NK-92 (cell line): Measurements from ENCODE around the gene MATR3.

ENCODE experiments used
- DNase-seq: peaks from one replicate; lab custom pipeline; 2025; ENCODE audit not compliant: unreplicated experiment; lab: John Stamatoyannopoulos, UW

MATR3 gene

DNA sequence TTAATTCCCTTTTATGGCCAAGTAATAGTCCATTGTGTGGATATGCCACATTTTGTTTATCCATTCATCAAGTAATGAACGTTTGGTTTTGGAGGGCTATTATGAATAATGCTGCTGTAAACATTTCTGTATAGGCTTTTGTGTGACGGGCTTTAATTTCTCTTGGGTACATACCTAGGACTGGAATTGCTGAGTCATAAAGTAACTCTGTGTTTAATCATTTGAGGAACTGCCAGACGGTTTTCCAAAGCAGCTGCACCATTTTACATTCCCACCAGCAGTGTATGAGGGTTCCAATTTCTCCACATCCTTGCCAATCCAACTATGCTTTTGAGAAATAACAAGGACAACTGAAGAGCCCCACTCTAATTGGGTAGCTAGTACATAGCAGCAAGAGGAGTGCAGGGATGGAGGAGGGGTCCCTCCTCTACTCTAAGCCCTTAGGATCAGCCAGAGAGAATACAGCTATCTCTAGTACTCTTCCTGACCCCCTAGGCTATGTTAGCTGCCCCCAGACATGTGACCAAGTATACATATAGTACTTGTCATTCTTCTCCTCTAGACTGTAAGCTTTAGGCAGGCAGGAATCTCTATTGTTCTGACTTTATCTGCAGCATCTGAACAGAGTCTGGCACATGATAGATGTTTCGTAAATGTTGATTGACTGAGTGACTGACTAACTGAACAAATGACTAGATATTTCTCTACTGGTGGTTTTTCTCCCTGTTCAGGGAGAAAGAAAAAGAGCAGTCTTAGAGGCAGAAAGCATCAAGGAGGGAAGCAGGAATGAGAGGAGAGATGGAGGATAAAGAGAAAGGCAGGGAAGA lies 22.1 kb upstream of the MATR3 start:
- no peak for DNase-seq

DNA sequence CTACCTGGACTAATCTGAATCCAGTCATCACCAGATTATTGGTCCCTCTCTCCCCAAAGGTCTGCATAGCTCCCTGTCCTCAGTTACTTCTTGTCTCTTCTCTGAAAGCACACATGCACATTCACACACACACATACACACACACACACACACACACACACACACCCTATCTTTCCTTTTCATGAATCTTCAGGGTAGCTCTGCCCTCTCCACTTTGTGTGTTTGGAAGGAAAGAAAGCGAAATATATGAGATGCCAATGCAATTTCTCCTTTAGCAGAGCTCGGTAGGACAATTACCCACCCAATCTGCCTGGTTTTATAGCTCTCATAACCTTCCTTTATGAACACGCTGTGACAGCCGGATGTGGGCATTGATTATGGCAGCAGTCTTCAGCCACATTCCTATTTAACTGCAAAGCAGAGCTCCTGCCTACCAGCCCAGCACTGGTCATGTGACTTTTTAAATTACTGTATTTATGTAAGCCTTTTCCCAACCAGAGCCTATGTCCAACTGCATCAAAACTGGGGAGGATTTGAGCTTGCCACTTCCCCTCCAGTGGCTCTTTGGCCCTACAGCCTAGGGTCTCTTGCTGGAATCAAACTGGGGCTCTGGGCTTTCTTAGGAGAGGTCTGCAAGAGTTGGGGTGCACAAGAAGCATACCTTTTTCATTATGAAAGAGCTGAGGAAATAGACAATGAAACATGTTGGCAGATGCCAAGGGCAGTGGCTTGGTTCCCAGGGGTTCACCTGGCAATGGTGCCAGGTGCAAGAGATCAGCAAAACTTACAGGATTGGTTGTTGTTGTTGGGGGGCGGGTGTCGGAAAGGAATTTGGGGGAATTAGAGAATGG lies 20.8 kb upstream of the MATR3 start:
- DNase-seq = no peak

DNA sequence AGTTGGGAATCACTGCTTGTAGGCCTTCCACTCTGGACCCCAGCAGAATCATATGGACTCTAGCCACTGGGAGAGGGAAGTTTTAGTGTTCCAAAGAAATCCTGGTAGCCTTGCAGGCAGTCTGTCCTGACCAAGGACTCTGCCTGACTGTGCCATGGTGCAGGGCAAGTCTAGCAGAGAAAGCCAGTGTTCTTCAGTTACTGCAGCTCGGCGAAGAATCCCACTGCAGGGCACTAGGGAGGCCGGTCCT lies 20.3 kb upstream of the MATR3 start:
- no peak for DNase-seq

DNA sequence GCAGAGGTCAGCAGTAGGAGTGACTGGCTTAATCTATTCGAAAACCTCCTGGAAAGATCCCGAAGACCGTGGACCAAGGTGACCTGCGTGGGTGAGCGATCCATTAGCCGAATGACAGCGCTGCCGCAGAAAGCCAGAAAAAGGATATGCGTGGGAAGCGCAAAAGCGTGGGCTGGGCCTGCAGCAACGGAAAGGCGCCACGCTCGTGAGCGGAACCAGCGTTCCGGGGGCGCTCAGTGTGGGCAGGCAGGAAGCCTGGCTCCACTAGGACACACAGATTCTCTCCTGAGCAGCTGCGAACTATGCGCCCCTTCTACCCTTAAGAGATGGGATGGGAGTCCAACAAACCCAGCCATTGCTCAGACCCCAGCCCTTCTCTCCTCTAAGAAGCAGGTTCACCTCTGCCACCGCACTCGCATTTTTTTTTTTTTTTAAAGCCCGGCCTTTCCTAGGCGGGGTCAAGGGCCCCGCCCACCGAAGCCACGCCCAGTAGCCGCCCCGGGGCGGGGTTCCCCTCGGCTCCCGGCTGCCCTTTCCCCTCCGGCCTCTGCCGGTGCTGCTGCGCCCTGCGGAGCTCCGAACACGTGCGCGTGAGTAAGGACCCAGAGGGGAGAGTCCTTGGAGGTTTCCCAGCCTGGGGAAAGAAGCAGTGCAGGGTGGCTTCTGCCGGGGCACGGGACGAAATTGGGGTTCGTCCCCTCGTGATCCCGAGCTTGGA lies 19.8 kb upstream of the MATR3 start:
- DNase-seq = no peak

DNA sequence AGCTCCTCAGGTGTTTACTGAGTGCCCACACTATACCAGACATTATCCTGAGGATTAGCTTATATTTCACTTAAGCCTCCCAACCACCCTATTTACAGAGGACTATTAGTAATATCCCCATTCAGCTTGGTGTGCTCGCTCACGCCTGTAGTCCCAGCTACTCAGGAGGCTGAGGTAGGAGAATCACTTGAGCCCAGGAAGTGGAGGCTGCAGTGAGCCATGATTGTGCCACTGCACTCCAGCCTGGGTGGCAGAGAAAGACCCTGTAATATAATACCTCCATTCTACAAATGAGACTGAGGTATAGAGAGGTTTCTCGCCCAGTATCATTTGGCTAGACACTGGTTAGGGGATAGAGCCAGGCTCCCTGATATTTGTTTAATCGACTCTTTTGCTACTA lies 18.0 kb upstream of the MATR3 start:
- DNase-seq = no peak

DNA sequence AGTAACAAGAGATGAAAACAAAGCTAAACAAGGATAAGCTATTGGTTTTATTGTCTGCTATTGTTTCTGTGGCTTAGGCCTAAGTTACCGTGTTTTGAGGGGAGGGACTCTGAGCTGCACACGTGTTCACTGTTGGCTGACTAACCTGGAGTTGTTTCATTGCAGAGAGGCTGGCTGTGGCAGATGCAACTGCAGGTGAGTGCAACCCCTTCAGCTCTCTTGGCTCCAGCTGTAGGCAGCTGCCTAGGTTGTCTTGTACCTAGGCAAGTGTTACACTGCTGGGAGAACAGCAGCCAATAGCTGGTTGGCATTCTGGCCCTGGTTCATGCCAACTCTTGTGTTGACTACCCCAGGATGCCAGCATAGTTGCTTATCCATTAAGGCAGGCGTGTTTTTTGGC lies 17.6 kb upstream of the MATR3 start:
- no peak for DNase-seq

DNA sequence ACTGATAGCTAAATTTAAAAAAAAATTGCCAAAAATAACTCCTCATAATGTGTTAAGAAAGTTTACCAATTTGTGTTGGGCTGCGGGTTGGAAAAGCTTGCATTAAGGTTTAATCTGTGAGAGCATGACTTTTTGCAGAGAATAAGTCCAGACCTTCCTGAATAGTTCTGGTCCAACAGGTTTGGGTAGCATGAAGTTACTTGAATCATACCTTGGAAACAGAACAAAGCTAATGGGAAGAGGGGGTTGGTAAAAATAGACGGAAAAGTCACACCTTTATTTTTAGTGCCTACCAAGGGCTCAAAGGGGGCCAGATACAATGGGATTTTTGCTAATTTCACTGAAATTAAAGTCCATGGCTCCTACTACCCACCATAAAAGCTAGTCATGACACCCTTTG lies 17.1 kb upstream of the MATR3 start:
- DNase-seq = no peak

DNA sequence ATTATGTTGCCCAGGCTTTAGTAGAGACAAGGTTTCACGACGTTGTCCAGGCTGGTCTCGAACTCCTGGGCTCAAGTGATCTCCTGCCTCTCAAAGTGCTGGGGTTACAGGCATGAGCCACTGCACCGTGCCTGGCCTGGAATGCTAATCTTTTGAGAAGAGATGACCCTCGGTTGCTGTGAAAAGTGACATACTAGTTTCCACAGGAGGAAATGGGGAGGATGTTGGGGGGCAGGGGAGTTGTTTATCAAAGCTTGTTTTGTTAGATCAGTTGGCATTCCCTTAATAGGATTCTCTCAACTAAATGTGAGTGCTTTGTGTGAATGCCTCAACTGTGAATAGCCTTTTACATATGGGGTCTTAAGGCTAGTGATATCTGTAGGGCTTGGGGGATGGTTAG lies 16.4 kb upstream of the MATR3 start:
- DNase-seq = no peak

DNA sequence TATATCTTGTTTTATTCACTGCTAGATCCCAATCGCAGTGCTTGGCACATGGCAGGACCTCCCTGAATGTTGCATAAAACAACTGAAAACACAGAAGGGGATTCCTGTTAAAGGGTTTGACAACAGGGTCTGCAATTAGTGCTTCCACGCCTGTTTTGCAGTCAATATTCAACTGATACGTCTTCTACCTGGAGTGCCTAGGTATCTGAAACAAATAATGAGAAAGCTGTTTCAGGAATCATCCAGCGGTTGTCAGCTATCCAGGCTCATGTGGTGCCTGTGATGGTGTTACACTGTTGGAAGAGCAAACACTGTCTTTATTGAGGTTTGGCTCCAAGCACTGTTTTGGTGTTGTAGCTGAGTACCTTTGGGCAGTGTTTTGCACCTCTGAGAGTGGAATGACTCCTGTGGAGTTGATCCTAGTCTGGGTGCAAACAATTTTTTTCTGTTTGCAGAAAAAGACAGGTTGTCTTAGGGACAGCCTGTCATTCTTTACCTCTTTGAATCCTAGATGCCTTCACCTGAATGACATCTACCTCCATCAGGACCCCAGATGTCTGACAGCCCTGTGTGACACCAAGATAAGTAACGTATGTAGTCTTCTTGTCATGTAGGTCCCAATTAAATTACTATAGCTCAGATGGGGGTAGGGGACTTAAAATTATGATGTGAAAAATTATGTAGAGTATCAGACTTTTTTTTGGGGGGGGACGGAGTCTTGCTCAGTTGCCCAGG lies 14.8 kb upstream of the MATR3 start:
- DNase-seq = no peak

DNA sequence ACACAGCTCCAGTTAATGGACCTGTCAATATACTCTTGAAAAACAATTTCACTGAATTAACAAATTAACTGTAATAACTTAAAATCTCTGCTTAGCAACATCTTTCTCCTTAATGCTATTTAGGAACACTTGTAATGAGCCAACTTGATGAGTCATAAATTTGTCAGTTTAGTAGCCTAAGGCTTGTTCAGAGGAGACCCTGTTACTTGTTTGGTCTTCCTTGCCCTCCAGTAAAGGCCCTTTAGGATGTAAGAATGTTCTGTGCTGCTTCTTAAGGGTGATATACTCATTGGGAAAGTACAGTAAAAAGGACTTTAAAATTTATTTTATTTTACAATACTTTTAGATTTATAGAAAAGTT lies 11.4 kb upstream of the MATR3 start:
- no peak for DNase-seq

DNA sequence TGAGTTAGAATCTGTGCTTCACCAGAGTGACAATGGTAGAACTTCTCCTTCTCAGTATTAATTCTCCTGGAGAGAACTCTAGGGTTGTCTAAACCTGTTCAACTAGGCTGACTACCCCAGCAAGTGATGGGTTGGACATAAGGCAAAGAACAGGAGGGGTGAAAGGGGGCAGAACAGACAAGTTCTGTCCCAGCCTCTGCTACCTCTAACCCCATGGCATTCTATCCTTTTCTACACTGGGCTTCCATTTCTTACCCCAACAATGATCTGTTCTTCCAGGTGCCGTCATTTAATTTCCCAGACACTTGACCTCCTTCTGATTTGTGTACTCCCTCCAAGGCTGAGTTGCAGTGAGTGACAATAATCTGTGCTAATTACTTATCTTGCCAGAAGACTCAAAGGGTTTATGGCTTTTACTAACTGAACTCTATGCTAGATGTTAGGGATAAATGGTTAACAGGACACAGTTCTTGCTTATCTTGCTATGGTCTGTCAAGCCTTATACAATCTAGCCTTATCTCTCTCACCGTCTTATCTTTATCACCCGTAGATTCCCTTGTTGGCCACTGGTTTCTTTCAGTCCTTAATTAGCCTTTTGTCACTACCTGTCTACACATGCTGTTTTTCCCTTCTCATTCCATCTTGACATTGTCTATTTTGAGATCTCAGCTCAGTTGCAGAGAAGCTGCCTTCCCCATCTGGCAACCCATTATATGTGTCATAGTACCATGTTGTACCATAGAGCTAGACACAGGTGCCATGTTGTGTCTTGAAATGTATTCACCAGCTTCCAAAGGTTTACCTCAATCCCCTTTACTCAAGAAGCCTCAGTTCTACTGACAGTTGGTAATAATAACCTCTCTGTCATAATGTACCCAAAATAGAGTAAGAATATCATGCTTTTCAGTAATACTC lies 10.0 kb upstream of the MATR3 start:
- no peak for DNase-seq

DNA sequence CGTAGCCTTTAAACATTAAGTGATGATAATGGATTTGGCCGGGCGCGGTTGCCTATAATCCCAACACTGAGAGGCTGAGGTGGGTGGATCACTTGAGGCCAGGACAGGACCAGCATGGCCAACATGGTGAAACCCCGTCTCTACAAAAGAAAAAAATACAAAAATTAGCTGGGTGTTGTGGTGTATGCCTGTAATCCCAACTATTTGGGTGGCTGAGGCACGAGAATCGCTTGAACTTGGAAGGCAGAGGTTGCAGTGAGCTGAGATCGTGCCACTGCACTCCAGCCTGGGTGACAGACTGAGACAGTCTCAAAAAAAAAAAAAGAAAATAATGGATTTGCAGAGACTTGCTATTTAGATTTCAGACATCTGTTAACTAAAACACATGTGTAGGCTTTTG lies 9.2 kb upstream of the MATR3 start:
- no peak for DNase-seq

DNA sequence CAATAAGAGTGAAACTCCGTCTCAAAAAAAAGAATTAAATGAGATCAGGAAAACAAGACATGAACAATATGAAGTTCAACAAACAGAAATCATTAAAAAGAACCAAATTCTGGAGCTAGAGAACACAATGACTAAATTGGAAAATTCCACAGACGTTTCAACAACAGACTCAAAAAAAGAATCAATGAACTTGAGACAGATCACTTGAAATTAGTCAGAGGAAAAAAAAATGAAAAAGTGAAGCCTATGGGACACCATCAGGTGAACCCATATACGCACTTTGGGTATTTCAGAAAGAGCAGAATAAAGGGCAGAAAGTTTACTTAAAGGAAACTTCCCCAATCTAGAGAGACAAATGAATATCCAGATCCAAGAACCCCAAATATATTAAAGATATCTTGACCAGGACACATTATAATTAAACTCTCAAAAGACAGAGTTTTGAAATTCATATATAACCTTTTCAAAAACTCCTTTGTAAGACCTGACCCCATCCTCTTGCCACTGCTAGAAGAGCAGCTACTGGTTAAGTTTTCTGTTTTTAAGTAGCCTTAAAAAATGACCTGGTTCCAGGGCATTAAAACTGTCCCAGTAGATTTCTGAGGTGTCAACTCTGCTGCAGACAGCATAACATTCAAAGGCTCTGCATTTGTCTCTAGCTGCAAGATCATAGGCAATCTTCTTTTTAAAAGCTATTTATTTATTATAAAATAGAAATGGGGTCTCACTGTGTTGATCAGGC lies 7.7 kb upstream of the MATR3 start:
- DNase-seq = no peak

DNA sequence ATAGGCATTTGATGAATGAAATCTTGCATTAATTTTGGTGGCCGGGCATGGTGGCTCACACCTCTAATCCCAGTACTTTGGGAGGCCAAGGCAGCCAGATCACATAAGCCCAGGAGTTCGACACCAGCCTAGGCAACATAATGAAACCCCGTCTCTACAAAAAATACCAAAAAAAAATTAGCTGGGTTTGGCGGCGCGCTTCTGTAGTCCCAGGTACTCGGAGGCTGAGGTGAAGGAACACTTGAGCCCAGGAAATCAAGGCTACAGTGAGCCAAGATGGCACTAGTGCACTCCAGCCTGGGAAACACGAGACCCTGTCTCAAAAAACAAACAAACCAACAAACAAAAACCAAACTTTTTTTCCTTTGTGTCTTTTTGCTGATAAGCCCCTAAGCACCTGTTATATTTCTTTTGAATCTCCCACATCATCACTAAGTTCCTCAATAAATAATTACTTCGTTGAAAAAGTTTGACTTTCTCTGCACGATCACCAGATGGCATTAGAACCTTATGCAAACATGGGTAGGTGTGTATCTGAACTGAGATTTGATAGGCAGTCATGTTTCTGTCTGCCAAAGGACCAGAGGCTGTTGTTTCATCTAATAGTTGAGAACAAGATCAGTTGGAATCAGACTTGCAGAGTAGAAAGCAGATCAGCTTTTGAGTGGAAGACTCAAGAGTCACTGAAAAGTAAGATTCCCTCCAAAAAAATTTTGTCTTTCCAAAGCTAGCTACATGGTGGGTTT lies 5.5 kb upstream of the MATR3 start:
- DNase-seq = no peak

DNA sequence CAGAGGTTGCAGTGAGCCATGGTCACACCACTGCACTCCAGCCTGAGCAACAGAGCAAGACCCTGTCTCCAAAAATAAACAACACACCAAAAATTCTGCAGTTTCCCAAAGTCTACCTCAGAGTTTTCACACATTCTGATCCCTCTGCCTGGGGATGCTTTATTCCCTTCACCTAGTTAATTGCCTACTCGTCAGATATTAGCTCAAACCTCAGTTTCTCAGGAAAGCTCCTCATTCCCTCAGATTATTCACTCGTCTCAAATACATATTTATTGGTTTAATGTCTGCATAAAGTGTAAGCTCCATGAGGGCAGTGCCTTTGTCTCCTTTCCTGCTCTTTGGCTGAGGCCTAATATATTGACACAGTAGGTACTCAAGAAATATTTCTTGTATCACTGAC lies 2.5 kb upstream of the MATR3 start:
- DNase-seq = no peak

DNA sequence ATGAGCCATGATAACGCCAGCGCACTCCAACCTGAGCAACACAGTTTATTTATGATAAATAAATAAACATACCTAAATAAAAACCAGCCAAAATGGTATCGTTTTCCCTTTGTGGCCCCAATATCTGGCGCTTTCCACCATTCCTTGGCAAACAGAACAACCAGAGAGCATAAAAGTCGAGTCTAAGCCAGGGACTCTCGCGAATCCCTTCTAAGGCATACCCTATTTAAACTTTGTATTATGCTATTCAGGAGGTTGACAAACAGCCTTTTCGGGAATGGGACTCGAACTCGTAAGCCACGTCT lies 386 bp upstream of the MATR3 start:
- DNase-seq = no peak

DNA sequence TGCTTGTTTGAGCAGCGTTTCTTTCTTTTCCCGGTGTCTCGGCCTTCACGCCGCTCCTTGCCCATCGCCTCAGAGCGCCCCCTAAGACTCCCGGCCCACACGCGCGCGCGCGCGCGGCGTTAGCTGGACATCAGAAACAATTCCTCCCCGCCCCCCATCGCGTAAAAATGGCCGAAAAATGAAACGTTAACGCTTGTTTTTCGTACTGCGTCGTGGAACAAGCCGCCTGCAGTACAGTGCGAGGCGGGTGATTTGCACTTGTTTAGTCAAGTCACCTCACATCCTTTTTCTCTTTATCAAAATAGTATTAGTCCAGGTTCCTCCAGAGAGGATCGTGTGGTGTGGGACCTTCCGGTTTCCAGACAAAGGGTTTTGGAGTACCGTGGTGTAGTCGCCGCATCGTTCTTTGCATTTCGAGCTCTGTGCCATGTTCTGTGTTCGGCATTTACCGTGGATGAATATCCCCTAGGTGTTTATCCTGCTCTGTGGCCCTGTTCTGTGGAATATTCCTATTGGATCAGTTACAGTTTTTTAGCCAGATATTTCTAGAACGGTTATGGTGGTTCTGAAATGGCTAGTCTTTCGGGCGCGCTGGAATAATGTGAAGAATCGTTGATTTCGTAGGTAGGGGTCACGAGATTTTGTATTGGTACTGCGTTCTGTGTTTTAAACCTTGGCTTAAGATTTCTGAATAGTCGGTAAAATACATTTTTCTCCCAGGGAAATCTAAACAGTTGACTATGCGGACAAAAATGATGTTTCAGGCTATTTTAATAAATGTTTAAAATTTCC lies 1.0 kb downstream of the MATR3 start:
- DNase-seq = no peak

DNA sequence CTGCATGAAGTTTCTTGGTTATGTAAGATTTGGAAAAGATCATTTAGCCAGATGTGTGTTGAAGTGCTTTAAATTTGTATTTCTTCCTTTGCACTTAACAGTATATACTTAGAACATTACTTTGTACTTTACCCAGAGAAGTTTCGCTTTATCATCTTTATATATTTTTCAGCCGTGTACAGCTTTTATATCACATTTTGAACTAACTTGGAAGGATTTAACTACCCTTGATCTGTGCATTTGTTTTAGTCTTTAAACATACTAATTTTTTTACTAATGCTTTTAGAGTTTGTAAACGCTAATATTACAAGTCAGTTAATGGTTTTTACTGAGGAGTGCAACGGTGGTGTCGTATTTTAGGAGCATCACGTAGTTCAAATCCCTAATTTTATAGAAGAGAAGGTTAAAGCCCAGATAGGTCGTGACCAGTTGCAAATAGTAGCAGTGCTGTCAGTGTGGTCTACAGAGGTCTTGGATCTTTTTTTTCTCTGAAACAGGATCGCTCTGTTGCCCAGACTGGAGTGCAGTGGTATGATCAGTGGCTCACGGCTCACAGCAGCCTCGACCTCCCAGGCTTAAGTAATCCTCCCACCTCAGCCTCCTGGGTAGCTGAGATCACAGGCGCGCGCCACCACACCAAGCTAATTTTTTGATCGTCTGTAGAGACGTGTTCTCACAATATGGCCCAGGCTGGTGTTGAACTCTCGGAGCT lies 2.0 kb downstream of the MATR3 start:
- DNase-seq = no peak
